ENCODE data around the gene TEX26.
A peak's percentile ranks its signal among the peaks of the same experiment; 100 is the strongest.

The TEX26 gene

DNA sequence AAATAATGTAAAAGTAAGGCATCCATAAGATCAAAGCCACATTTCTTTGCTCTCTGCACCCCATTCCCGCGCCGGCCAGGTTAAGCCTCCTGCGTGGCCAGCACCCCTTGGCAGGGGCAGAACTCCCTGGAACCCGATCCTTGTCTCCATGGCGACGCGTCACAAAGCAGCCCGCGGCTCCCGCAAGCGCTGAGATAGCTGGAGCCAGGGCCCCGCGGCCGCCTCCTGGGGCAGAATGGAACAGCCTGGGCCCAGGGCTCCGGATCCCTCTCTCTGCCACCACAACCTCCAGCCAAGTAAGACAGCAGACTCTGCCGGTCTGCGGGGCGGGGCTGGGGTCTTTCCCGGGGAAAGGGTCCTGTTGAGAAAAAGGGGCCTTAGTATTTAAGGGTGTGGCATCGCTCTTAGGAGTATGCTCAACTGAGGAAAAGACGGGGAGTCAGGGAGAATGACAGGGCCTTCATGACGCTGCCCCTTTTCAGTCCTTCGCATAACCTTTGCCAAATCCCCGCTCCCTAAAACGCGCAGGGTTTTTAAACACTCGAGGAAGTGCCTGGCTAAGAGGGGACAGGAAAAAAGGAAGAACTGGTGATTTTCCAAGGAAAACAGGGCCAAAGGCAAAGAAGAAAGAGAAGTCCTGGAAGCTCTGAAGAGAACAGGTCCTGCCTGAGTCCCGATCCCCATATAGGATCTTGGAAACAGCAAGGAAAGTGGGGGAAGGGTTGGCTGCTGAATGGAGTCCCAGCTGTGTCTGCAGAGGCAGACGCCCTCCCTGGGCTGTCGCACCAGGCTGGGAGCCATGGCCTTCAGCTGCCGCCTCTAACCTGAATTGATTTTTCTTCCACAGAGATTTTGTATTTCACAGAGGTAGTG is at the start of gene TEX26:
TEX26 (plus strand) TSS at position 176 of the 873 bp plus-strand sequence; CDS start at position 236, 60 bp downstream.
- no peak for DNase-seq

DNA sequence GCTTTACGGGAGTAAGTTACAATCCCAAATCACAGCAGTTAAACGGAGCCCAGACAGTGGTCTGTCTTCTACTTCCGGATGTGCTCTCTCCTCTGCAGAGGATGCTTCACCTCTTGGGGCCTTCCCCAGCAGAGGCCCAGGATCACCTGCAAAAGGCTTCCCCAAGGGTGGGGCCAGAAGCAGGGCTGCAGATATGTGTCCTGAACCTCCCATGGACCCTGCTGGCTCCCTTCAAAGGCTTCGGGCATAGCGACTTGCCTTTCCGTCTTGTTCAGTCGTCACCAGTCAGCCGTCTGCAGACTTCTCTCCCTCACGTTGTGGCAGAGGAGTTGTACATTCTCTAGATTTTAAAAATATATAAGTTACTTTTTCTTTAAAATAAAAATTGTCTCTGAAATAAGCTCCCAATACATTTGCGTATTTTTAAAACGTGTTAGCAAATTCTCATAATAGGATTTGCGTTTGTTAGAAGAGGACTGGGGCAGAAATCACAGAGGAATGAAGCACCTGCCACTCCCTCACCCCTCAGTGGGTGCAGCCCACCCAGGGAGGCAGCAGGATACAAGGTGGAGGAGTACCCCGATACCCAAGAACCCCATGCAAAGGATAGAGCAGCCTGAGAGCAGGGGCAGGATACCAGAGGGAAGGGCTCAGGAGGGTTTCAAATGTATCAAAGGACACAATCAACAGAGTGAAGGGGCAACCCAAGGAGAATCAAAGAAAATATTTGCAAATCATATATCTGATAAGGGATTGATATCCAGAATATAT is 49.3 kb upstream of the TEX26 start:
- no peak for DNase-seq

DNA sequence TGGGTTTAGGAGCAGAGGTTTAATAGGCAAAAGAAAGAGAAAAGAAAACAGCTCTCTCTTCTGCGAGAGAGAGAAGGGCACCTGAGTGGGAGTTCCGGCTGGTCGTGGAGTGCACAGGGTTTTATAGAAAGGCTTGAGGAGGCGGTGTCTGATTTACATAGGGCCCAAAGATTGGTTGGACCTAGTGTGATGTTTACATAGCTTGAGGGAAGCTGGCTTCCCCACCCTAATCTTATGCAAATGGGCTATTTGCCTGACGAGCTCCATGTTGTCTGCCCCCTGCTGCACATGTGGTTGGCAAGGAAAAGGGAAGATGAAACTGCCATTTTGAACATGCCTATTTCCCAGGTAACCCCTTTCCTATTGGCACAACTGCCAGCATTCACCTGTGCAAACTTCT is 47.9 kb upstream of the TEX26 start:
- DNase-seq = no peak

DNA sequence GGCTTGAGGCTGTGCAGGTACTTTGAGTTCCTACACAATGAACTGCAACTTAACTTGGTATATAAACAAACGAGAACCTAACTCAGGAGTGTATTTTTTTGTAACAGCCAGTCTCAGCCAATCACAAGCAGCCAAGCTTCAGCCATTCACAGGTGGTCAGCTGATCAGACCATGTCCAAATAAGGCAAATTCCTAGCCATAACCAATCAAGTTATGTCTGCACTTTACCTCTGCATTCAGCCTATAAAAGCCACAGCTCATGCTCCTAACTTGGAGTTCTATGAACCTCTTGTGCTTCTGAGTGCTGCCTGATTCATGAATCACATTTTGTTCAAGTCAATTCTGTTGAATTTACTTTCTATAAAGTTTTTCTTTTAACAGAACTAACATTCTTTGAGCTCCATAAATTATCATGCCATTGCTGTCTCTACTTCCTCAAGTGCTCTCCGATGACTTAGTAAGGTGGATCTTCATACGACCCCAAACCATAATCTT is 43.2 kb upstream of the TEX26 start:
- no peak for DNase-seq

DNA sequence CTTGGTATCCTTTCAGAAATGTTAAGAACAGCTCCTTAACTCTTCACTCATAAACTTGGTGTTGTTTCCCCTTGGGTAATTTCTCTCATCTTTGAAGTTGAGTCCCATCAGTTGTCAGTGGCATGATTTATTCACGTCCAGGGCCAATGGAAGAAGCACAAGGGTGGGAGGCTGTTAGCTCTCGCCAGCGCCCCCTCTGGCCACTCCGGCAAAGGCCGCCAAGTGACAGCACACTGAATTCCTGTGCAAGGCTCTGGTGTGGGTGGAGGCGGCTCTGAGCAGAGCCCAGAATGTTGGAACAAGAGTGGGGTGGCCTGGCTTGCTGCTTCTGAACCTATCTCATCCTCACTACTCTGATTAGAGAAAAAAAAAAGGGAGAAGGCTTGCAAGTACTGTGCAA is 39.5 kb upstream of the TEX26 start:
- peak; percentile 50 to 53 for DNase-seq

DNA sequence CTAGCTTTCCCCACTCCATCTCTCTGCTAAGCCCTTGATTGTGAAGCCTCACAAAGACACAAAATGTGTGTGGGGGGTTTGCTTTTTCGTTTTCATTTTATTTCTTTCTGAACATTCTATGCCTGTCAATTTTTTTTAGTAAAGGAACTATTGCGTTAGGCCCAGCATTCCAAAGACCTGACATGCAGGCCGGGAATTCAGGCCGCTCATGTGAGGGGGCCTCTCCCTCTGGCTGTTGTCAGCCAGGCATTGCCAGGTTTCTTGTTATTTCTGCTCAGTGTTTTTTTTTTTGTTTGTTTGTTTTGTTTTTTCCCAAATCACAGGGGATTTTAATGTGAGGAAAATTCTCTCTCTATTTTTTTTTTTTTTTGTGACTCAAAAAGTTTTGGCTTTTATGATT is 36.7 kb upstream of the TEX26 start:
- no peak for DNase-seq

DNA sequence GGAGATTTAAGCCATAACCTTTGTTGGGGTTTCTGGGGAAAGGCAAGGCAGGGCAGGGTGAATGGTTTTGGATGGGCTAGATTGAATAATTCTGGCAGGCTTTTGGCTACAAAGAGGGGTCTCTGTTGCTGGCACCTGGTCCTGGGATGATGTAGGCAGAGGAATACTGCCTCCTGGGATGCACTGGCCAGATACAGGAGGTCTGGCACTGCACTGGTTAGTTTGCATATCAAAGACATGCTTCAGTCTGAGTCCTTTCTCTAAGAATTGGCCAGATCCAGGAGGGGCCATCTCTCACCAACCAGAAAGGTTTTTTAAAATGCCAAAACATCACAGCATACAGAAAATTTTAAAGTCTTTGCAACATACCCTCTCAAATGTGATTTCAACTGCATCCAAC is 34.4 kb upstream of the TEX26 start:
- DNase-seq = no peak

DNA sequence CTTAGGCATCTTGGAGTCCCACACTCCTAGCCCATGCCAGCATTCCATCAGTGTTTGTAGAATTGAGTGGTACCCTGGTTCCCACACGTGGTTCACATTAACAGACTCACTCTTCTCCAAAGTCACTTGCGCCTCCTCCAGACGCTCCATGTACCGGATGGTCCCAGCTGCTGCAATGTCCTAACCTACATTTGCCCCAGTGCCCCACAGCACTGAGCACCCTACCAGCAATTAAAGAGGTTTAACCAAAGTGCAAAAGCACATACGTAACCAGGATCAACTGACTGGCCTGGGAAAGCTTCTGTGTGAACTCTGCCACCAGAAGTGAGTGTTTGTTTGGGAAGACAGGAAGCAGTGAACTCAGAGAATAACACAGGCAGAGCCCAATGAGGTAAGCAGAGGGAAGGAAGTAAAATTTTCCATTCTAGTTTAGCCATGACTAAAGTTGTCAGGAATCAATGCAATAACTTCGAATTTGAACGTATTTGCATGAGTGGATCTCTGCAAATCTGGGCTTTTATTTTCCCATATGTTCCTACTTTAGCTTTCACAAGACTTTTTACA is 33.7 kb upstream of the TEX26 start:
- peak; percentile 25 to 26 for DNase-seq

DNA sequence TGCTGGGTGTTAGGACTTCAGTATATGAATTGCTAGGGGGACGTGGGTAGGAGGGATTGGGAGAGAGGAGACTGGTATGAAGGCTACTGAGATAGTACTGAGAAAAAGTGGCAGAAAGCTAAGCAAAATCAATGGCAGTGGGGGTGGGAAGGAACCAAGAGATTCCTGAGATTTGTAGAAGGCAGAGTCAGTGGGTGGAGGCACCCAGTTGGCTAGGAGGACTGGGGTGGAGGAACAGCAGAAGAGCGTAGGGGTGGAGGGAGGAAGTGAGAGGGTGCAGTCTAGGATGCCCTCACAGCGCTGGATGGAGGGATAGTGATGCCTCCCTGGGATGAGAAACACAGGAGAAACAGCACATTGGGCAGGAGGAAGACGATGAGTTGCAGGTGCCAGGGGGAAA is 32.0 kb upstream of the TEX26 start:
- no peak for DNase-seq

DNA sequence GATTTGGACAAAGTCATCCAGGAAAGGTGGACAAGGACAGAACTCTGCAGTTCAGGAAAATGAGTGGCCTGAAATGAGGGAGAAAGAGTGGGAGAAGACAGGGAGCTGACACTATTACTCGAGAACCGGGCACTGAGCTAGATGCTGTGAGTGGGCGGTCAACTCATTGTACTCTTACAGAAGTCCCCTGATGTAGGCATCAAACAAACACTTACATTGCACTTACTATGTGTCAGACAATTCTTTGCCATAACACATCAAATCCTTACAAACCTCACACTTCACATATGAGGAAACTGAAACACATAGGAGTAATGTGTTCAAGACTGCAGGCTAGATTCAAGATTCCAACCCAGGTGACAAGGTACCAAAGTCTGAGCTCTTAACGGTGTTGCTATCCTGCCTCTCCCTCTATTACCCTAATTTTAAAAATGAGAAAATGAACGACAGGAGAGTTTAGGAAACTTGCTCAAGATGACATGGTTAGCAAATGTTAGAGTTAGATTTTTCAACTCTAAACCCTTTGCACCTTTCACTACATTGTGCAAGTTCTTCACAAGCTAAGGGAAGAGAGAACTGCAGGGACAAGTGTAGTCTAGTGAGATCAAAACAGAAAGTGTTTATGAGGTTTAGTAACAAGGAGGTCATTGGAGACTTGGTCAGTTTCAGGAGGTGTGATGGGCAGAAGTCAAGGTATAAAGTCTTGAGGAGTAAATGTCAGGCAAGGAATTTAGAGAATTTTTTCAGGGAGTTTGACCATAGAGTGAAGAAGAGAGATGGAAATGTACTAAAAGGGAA is 31.3 kb upstream of the TEX26 start:
- DNase-seq = no peak

DNA sequence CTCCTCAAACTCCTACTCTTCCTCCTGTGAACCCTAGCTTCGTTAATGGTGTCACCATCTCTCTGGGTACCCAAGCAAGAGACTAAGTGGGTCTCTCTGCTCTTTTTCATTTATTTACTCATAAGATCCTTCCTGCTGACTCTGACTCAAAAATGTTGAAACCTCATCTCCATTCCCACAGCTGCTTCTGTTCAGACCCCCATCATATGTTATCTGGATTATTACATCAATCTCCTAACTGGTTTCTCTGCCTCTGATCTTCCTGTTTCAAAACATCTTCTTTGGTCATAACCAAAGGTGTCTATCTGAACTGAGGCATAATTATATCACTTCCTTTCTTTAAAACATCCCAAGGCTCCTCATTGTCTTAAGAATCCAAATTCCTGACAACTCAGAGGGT is 28.4 kb upstream of the TEX26 start:
- DNase-seq = no peak

DNA sequence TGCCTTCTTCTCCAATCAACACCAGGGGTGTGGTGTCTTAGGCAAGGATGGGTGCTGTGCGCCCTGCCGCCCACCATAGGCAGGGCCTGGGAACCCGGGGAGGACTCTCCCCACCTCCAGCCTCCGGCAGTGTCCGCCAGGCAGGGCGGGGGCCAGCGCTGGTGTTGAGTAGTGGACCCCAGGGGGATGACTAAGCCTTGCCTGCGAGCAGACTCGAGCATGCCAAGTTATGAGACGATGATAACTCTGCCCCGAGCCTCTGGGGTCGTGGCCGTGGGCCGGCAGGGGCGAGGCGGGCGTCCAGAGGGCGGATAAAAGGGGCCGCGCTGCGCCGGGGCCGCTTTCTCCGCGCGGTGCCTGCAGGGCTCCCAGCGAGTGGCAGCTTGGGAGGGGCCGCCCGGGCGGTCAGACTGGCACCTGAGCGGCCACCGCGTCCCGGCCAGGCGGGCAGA is 26.5 kb upstream of the TEX26 start, which contains the start of gene MEDAG:
MEDAG (plus strand) TSS at position 340 of the 452 bp plus-strand sequence. CDS start 245 bp downstream, outside the sequence.
- no peak for DNase-seq

DNA sequence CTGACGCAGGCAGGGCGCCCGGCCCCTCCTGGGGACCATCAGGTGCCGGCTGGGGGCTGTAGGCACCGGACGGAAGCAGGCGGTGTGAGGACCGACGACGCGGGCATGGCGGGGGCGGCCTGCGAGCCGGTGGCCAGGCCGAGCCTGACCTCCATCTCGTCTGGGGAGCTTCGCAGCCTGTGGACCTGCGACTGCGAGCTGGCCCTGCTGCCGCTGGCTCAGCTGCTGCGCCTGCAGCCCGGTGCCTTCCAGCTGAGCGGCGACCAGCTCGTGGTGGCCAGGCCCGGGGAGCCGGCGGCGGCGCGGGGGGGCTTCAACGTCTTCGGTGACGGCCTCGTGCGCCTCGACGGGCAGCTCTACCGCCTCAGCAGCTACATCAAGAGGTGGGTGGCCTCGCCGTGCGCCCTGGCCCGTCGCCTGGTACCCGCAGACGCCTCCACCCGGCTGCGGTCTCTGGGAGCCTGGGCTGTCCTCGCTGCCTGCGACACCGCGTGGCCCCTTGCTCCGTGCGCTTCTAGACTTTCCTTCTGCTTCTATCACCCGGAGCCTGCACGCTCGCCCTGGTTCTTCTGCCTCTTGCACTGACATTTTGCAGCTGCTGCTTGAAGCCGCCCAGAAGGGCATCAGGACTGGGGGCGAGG is 25.9 kb upstream of the TEX26 start:
- peak in 1 of 2 experiments; percentile 31 for DNase-seq

DNA sequence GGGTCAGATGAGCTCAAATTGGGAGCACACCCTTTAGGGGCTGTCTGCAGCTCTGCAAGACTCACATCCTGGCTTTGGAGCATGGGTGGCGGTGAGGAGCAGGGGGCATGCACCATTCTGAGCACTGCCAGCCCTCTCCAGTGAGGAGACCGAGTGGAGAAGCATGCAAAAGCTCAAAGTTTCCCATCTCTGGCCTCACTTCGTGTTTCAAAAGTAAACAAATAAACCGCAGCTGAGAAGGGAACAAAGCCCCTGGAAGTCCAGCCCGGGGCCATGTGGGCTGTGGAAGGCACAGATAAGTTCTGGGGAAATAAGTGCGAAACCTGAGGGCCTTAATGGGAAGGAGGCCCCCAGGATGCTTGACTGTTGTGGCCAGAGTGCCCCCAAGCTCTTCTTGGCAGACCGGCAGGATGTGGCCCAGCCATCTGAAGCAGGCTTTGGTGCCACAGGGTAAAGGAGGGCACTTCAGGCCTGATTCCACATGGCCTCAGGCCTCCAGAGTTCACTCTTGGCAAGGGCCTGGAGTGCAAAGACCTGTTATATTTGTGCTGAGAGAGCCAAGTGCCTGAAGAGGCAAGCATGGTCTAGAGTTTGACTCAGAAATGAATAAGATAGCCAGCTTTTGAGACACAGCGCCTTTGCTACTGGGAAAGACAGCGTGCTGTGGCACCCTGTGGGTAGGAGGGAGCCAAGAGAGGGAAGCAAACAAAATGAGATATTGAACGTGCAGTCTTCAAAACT is 25.2 kb upstream of the TEX26 start:
- DNase-seq = no peak

DNA sequence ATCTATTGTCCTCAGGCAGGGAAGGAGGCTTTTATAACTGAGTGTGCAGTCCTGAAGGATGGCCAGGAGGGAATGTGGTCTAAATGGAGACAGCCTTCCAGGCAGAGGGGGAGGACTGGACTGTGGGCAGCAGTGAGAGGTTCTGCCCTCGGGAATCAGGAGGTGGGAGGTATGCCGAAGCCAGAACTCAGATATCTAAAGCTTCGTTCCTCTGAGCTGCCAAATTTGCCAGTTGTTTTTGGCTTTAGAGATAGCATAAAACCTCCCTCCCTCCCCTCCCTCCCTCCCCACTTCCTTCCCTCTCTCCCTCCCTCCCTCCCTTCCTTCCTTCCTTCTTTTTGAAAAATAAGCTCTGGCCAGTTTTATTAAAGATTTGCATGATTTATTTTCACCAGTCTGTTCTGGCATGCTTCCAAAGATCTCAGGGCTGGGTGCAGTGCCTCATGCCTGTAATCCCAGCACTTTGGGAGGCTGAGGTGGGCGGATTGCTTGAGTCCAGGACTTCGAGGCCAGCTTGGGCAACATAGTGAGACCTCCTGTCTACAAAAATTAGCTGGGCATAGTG is 24.0 kb upstream of the TEX26 start:
- DNase-seq = no peak

DNA sequence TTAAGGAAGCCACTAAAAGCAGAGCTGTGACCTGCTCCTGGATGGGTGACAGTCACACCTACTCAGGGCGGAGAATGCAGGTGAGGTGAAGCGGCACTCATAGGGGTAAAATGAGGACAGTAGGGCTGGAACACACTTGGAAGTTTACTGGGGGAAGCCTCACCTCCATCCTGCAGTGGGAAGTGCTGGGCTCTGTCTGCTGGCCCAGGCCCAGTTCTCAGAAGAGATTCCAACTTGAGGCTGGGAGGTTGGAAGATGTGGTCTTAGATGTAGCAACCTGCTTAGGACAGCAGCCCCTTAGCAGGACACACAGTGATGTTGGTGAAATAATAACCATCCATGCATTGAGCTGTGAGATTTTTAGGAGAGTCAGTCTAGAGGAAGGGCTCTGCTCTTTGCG is 21.8 kb upstream of the TEX26 start:
- no peak for DNase-seq

DNA sequence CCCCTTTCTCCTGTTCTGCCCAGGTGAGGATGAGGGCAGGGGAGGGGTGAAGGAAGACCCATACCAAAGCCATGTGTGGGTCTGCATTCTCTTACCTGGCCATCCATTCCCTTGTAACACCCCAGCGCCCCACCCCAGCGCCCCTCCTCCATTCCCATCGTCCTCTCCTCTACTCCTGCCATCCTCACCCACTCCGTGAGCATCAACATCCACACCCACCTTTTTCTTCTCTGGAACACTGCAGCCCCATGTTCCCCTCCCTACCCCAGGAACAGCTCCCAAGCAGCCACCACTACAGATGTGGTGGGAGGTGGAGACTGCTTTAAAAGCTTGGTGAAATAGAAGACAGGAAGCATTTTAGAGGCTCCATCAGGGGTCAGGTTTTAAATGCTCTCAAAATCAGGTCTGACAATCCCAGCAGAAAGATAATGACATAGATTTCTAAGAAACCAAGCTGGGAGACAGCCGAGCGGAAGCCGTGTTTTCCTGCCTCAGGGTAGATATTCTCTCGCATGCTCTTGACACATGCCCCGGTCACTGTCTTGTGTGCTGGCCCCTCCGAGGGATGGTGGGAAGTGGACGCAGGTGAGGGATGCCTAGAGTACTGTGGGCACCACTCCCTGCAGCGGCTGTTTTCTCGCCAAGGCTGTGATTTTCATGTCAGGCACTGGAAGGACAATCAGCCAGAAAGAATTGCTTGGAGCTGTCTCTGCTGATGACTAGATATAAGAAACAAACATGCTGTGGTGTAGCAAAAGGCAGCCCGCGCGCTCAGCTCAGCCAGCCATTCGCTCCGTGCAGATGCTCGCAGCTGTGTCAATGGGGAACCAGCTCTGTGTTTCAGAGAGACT is 16.5 kb upstream of the TEX26 start:
- DNase-seq = no peak

DNA sequence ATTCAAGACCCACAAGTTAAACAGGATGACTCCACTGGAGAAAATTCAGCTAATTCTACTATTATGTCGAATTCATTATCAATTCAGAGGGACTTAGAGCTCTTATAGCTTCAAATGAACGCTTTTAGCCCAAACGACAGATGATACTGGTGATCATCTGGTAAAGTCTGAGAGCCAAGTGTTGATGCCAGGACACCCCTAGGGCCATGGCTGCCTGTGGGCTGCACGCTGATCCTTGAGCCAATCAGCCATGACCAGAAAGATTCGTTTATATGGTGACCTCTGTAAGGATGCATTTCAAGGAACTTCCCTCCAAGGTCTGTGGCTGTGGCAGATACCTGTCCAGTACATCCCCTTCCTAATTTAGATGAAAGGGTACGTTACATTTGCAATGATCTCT is 15.5 kb upstream of the TEX26 start:
- DNase-seq = no peak

DNA sequence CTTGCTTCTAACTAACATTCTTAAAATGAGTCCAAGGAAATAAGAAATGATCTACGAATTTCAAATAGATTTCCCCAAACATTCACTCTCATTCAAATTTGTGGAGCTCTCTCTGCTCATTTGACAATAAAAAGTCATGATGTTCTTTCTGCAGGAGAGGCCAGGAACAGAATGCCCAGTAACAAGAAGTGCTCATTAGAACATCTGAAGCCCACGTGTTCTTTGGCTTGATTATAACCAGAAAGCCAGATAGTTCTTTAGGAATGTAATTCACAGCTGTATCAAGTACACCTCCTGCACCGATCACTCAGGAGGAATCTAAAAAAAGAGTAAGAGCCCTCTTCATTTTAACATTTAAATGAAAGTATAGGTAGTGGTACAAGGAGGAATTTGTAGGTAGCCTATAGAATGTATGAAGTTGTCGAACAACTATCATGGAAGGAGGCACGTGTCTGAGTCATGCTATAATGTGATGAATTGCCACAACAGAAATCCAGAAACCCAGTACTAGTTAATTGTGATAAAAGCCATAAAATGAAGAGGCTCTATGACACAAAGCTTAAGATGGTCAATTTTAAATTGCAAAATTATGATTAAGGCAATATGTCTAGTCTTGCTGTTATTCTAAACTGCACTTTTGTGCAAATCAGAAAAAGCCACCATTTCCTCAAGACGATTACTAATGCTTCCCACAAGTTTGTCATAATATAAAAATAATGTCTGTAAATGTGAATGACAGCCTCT is 13.6 kb upstream of the TEX26 start:
- no peak for DNase-seq
